Embryonic facial prominence (tissue), 1 donor: ENCODE results near the gene SNRNP200.
A peak's percentile ranks its signal among the peaks of the same experiment; 100 is the strongest.

ENCODE experiments used
- DNase-seq: peaks from one replicate; pipeline ENCODE4 v3.0.0-alpha.2; 2016; ENCODE audit errors: extremely low spot score

Gene SNRNP200

DNA sequence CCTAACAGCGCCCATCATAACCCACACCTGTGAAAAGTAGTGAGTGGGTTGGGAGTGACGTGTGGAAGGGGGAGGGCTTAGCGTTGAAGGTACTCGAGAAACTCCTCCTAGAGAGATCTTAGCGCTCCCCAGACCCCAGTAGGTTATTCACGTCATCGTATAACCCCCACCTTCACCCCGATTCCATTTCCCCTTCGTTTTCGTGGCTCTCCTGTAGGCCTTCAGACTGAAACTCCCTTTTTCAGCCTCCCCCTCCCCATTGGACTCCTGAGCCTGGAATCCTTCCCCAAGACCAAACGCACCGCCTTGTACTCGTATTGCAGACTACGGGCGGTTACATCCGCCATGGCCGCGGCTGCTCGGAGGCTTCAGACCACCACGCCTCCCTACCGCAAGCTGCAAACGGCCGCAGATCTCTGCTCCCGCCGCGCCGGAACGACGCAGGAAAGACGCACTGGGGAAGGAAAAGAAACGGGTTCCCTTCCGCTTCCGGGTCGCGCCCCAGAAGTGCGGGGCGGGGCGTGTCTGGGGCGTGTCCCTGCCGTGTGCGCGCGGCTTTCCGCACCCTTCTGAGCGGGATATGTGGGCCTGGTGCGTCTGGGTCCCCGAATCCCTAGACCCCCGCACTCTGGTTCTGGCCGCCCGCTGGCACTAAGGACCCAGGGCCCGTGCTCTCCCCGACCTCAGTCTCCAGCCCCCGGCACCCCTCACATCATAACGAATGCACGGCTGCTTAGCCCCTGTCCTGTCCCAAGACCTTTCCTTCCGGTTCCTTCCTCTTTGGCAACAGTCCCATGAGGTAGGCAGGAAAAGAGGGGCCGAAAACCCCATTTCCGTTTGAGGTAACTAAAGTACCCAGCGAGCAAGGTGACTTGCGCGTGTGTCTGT, at the start of gene SNRNP200:
SNRNP200 (minus strand) TSS at position 456 of the 888 bp plus-strand sequence; CDS start at position 347, 109 bp downstream.
- DNase-seq = peak; percentile 73

DNA sequence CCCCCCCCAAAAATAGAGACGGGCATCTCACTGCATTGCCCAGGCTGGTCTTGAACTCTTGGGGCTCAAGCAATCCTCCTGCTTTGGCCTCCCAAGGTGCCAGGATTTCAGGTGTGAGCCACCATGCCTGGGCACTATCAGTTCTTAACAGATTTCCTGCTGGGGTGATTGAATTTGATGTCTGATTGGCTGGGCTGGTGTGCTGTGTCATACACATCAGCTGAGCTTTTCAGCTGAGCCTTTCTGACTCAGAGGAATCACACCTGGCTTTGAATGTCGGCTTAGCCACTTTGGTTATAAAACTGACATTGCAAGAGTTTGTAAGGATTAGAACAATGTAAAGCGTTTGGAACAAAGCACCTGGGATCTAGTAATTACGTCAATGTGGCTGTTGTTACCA, 49.1 kb upstream of the SNRNP200 start:
- no peak for DNase-seq

DNA sequence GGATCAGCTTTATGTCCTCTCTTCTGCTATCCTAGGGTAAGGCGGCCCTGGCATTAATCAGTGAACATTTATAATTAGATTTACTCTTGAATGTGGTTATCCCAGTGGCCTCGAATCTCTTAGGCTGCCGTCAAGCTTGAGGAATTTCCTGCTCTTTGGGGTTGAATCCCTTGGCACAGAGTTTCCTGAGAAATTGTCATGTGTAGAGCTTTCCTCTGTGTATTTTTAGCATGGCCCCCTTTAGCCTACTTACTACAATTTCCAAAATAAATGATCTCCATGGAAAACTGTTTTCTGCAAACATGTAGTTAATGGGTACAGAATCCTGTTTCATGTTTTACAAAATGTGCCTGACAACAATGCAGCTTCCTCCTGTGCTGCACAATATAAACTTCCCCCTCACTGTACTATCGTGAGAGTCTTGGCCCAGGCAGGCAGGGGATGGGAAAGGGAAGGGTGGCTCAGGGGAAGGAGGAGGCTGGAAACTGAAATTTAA, 48.3 kb upstream of the SNRNP200 start:
- DNase-seq = peak; percentile 9

DNA sequence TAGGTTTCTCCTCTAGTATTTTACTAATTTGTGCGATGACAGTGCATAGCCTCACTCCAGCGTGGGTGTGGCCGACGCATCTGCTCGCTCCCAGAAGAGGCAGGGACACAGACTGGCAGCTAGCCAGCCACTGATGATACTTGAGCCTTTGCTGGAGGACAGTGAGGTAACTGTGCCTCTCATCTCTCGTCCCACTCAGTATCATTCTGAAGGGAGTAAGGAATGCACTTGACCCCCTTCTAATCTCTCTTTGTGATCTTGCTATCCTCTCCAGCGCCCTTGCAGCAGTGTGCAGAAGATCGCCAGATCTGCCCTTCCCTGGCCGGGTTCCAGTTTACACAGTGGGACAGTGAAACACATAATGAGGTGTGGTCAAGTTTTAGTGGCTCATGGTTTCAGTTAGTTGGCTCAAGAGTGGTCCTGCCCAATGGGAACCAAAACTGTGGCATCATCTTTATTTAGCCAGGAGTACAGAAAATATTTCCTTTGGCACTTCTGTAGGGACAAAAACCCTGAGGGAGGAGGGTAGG, 47.8 kb upstream of the SNRNP200 start:
- no peak for DNase-seq

DNA sequence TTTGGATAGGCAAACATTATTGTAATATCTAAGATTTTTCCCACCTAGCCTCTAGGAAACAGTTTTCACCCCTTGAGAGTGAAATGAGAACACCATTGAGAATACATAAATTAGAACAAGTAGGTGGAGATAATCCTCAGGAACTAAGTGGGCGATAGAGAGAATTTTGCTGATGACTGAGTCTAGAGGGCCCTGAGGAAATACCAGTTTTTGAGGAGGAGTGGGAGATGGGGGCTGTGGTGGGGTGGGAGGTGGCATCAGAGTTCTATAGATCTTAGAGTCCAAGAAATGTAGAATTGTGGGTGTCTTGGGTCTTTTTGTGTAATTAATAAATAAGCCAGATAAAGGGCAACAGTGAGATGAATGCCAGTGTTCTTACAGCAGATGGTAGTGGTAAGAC, 42.0 kb upstream of the SNRNP200 start:
- DNase-seq = no peak

DNA sequence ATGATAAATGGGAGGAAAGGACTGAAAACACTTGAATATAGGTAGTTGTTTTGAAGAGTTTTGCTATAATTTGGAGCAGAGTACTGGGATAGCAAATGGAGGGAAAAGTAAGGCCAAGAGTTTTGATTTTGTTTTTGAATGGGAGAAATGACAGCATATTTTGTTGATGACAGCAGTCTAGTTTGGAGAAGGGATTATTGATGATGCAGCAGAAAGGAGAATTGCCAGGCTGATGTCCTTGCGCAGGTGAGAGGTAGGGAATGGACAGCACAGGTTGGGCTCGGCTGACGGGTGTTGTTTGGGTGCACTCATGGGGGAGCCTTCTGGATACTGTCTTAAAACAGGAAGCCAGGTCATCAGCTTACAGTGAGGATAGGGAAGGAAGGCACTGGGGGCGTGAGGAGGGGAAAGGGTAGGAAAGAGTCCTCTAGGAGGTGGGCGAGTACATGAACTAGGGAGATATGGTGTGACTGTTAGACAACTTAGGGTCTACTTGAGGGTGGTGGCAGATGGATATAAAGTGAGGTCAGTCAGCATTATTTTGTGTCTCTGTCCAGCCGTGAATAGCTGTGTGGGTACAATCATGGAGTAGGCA, 40.6 kb upstream of the SNRNP200 start:
- no peak for DNase-seq

DNA sequence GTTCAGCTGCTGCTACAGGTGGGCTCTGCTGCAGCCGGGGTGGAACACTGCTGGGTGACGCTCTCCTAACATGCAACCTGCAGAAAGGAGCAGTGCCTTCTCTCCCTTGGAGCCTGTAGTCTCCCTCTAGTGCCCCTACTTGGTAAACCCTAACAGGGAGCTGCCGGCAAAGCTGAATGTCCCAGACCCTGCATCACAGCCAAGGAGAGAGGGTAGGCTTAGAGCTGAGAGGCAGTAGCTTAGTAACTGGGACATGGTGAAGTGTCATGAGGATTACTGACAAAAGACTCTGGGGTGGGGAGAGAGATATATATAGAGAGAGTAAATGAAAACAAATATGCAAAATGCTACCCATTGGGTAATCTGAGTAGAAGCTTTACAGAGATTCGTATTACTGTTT, 40.1 kb upstream of the SNRNP200 start:
- DNase-seq = no peak

DNA sequence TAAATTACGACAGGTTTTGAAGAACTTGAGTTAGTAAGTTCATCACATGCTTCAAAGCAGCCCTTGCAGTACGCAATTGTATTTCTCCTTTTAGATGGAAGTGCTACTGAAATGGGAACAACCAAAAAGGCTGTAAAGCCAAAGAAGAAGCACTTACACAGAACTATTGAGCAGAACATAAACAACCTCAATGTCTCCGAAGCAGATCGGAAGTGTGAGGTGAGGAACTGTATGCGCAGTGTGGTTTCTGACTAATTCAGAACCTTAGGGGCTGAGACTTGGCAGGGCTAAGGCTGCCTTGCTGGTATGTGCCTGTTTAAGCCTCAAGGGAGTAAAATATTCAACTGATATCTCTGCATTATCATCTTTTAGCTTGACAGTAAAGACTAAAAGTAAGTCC, 38.7 kb upstream of the SNRNP200 start:
- no peak for DNase-seq

DNA sequence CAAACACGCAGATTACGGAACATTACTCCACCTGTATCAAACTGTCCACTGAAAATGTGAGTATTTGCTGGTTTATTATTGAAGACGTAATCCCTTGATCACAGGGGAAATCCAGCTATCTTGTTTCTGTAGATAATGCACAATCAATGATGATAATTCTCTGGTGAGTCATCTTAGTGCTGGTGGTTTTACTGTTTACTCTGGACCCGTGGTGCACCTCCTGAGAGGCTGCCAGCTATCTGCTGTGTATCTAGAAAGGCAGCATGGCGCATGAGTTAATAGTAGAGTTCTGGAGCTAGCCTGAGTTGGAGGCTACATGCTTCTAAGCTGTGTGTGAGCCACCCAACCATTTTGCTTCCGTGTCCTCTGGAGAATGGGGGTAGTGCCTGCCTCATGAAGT, 36.7 kb upstream of the SNRNP200 start:
- no peak for DNase-seq

DNA sequence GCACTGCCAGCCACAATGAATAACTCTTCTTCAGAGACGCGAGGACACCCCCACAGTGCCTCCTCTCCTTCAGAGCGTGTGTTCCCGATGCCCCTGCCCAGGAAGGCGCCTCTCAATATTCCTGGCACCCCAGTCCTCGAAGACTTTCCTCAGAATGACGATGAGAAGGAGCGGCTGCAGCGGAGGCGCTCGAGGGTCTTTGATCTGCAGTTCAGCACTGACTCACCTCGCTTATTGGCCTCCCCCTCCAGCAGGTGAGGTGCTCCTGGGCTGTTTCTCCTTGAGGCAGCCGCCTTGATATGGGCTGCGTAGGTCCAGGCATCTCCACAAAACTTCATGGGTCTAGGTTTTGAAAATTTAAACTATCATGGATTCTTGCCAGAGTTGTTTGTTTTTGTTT, 36.3 kb upstream of the SNRNP200 start:
- DNase-seq = no peak

DNA sequence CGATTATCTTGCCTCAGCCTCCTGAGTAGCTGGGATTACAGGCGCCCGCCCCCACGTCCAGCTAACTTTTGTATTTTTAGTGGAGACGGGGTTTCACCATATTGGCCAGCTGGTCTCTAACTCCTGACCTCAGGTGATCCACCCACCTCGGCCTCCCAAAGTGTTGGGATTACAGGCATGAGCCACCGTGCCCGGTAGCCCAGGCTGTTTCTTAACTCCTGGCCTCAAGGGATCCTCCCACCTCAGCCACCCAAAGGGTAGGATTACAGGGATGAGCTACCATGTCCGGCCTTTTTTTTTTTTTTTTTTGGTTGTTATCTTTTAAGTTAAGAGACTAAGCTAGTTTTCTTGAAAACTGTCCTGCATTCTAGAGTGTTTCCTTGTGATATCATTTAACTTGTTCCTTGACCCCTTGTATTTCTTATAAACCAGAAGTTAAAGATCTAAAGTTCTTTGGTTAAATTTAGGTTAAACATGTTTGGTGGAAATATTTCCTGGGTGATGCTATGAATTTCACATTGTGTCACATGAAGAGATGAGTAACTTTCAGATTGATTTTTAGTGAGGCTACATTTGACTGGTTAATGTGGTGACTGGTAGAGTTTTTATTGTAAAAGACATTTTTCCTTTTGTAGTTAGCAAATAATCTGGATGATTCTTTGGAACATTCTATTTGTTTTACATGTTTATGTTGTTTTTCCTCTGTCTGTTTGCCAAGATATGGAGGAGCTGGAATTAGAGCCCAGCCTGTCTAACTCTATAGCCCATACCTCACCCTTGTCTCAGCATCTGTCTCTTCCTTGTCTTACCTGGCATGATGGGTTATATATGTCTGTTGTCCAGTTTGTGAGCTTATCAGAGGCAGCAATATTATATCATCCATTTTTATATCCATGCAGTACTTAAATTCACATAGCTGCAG, 35.4 kb upstream of the SNRNP200 start:
- no peak for DNase-seq

DNA sequence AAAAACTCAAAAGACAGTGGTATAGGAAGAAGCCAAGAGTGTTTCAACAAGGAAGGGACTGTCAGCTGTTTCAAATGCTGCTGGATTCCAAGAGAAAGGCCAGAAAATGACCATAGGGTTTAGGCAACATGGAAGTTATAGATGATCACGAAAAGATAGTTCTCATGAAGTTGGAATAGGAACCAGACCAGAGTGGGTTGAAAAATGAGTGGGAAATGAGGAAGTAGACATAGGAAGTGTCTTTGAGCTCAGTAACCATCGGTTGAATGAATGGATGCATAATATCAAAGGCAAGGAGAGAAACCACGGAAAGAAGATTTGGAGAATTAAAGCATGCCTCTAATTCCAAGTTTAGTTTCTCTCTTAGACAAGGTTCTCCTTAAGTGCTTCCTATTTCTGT, 31.5 kb upstream of the SNRNP200 start:
- DNase-seq = no peak

DNA sequence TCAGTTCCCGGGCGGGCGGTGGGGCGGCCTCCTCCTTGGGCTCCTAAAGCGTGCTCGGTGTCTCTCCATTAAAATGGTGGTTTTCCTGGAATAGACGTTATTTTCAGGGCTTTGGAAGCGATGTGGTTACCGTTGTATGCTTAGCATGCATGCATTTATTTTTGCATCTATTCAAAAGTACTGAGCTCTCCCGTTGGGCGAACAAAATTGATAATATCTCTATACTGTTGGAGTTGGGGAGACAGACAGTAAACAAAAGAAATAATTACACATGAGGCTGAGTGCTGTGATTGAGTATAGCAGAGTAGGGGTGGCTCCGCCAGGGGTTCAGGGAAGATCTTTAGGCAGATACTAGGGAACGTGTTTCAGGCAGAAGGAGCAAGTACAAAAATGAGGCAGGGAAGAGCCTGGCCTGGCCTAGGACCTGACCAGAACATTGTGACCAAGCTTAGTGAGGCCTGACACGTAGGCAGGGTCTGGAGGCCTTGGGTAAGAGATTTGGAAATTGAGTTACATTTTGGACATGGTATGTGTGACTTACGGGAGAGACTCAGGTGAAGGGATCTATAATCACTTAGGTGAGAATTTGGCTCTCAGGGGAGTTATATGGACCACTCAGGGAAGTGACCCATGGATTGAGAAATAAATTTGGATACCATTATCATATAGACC, 30.9 kb upstream of the SNRNP200 start:
- DNase-seq = no peak

DNA sequence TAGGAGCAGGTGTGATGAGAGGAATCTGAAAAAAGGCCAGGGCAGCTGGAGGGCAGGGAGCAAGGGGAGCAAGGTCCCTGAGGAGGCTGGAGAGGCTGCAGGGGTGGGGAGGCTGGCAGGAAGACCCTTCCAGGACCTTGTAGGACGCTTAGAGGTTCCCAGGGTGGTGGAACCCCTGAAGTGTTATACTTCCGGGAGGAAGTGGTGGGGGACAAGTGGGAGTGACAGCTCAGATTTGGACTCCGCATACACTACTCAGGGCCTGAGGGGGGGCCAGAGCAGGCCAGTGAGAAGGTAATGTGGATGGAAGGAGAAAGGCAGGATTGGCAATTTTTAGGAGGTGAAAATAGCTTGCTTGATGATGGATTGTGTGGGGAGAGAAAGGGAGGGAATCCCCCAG, 28.4 kb upstream of the SNRNP200 start:
- DNase-seq = no peak

DNA sequence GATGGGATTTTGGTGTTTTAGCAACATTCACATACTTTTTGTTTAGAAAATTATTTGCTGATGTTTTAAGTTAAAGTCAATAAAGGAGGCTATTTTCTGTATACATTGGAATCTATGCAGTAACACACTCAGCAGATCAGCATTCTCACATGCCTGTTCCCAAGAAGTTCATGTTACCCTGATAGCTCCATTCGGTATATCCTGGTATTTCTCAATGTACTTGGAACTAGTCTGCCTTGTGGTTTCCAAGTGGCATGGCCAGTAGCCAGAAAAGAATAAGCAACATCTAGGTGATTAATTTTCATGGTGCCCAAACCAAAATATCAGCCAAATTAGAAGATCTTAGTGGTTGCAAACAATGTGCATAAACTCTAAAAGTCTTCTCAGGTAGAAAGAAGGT, 25.1 kb upstream of the SNRNP200 start:
- DNase-seq = no peak

DNA sequence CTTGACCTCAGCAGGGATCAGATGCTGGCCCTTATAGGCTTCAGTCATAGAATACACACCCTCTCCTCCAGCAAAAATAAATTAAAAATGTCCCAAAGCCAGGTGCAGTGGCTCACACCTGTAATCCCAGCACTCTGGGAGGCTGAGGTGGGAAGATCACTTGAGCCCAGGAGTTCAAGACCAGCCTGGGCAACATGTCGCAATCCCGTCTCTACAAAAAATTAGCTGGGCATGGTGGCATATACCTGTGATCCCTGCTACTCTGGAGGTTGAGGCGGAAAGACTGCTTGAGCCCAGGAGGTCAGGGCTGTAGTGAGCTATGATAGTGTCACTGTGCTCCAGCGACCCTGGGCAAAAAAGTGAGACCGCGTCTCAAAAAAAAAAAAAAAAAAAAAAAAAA, 24.5 kb upstream of the SNRNP200 start:
- DNase-seq = no peak

DNA sequence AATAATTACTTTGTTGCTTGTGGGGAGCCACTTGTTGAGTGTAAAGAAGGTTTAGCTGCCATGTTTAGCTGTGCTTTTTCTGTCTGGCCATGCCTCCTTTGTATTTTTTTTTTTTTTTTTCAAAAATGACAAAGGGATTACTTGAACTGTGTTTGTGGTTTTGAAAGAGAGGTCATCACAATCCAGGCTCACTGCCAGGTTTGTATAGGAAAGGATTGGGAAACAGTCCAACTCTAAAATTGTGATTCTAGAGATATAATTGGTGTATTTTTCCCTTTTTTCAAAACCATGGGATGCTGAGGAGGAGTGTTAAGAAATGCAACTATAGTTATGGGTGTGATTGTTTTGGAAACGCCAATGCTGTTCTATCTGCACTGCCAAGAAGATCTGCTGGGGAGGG, 24.1 kb upstream of the SNRNP200 start:
- DNase-seq = no peak

DNA sequence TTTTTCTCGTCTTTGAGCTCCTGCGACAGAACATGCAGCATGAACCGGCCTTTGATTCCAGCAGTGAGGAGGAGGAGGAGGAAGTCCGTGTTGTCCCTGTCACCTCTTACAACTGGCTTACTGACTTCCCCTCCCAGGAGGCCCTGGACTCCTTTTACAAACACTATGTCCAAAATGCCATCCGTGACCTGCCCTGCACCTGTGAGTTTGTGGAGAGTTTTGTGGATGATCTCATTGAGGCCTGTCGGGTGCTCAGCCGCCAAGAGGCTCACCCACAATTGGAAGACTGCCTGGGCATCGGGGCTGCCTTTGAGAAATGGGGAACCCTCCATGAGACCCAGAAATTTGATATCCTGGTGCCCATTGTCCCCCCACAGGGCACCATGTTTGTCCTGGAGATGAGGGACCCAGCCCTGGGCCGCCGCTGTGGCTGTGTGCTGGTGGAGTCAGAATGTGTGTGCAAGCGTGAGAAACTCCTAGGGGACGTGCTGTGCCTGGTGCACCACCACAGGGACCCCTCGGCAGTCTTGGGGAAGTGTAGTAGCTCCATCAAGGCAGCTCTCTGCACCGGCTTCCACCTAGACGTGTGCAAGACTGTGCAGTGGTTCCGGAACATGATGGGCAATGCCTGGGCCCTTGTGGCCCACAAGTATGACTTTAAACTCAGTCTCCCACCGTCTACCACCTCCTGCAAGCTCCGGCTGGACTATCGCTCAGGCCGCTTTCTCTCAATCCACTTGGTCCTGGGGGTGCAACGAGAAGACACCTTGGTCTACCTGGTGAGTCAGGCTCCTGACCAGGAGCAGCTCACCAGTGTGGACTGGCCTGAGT, 21.9 kb upstream of the SNRNP200 start:
- DNase-seq = no peak

DNA sequence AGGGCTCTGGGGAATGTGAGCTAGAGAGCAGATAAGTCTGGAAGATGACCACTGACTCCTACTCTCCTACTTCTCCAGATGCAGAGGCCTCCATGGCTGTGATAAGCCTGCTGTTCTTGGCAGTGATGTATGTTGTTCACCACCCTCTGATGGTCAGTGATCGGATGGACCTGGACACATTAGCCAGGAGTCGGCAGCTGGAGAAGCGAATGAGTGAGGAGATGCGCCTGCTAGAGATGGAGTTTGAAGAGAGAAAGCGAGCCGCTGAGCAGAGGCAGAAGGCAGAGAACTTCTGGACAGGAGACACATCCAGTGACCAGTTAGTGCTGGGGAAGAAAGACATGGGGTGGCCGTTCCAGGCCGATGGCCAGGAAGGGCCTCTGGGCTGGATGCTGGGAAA, 21.2 kb upstream of the SNRNP200 start:
- DNase-seq = no peak

DNA sequence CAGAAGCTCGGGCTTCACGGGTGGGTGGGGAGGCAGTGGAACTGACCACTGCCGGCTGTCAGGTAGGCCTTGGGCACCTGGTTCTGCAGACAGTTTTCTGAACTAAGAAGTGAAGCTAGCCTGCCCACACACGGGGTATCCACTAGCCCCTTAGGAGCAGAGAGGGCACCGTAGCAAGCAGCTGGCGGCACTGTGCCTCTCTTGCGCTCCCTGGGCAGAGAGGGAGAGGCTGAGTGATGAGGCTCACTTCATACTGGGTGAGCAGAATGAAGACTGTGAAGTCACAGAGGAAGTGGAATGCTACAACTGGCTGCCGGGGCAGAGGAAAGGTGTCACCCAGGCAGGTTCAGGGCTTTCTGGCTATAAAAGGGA, 20.5 kb upstream of the SNRNP200 start:
- no peak for DNase-seq
